ENCODE results near the gene SLC35B3.
"Not testable (repeated sequence)": the region's sequence is repeated elsewhere in the genome, so short reads cannot be mapped to it uniquely, and the experiment has no call there.

SLC35B3 gene

DNA sequence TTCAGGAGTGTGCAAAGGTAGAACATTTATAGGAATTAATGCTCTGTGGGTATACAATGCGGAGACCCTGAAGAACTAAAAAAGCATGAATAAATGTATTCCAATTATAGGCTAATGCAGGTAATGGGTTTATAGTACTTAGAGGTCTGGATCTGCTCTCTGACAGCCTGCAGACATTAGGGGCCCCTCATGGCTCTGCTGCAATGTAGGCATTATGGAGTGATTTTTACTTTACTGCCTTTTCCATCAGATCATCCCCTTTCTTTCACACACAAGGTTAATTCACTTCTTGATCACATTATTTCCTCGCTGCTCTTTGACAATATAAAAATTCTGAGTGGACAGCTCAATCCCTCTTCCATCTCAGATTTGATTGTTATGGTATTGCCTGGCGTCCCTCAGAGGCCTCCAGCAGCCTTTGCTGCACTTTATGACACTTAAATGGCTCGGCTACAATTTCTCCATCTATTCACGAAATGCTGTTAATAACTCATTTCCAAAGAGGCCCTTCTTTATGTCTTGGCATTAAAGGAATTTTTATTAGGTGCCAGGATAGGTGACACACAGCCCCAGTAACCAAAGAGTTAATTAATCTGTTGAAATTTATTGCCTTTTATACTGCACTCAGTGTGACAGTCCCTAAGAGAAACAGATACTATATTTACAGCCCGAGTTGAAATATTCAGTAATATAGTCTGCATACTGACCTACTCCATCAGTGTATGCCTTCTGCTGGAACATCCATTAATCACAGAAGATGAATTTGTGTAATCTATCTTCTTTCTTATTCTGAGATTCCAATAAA is 33.4 kb upstream of the SLC35B3 start:
- no peaks in the 10 kb centered on the region for H3K9me3 ChIP-seq (ENCODE audit: severe bottlenecking)
- no peaks in the 10 kb centered on the region for H3K36me3 ChIP-seq
- H3K27ac ChIP-seq: no peak overlapping the region
- DNase-seq: no peak
- H3K27me3 ChIP-seq (ENCODE audit: insufficient read depth, low read depth, severe bottlenecking): no peaks in the 10 kb centered on the region
- no peak overlapping the region for H3K4me3 ChIP-seq (ENCODE audit: low read depth, low read length)
- TF ChIP-seq, protein P1, sequence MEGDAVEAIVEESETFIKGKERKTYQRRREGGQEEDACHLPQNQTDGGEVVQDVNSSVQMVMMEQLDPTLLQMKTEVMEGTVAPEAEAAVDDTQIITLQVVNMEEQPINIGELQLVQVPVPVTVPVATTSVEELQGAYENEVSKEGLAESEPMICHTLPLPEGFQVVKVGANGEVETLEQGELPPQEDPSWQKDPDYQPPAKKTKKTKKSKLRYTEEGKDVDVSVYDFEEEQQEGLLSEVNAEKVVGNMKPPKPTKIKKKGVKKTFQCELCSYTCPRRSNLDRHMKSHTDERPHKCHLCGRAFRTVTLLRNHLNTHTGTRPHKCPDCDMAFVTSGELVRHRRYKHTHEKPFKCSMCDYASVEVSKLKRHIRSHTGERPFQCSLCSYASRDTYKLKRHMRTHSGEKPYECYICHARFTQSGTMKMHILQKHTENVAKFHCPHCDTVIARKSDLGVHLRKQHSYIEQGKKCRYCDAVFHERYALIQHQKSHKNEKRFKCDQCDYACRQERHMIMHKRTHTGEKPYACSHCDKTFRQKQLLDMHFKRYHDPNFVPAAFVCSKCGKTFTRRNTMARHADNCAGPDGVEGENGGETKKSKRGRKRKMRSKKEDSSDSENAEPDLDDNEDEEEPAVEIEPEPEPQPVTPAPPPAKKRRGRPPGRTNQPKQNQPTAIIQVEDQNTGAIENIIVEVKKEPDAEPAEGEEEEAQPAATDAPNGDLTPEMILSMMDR (IDR thresholded peaks at IDR 0.05; ENCODE audit: low read depth, low read length): no peak

DNA sequence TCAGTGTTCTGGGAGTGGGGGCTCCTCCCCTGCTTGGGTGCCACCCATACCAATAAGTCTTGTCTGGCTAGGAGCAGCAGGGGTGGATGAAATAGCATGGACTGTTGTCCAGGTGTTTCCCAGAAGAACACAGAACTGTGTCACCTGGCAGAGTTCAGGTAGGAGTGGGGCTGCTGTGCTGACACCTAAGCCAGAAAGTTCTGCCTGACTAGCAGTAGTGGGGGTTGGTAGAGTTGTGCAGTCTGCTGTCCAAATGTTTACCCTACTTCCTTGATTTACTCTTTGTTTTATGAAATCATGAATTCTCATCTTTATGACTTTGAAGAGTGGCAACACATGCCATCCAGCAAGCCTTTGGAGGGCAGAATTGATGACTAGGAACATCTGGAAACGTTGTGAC is 27.3 kb upstream of the SLC35B3 start:
- no peaks in the 10 kb centered on the region for H3K27me3 ChIP-seq (ENCODE audit: insufficient read depth, low read depth, severe bottlenecking)
- no peaks in the 10 kb centered on the region for H3K9me3 ChIP-seq (ENCODE audit: severe bottlenecking)
- H3K4me3 ChIP-seq (ENCODE audit: low read depth, low read length): no peak overlapping the region
- no peak overlapping the region for H3K27ac ChIP-seq
- H3K36me3 ChIP-seq: no peaks in the 10 kb centered on the region
- no peak for DNase-seq
- TF ChIP-seq, protein P1 (IDR thresholded peaks at IDR 0.05; ENCODE audit: low read depth, low read length): no peak

DNA sequence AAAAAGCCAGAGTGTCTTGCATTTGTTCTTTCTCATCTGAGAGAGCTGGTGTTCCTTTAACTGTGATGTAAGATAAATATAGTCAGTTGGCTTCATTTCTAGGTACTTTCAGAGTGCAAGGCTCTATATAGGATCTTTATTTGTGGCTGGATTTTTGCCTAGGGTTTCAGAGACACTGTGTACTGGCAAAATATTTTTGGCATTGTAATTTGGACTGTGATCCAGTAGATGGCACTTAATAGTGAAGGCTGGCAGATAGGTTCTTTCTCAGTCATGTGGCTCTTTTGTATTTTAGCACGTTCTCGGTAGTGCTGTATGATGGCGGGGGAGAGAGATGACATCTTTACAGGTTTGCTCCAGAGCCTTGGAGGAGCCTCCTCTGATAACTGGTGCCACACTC is 26.8 kb upstream of the SLC35B3 start:
- Histone ChIP-seq H3K4me3 (ENCODE audit: low read depth, low read length) (no peak overlapping the region), H3K36me3 (no peaks in the 10 kb centered on the region), H3K9me3 (ENCODE audit: severe bottlenecking) (no peaks in the 10 kb centered on the region), H3K27me3 (ENCODE audit: insufficient read depth, low read depth, severe bottlenecking) (no peaks in the 10 kb centered on the region), H3K27ac (no peak overlapping the region)
- TF ChIP-seq, protein P1 (IDR thresholded peaks at IDR 0.05; ENCODE audit: low read depth, low read length): no peak
- DNase-seq: no peak

DNA sequence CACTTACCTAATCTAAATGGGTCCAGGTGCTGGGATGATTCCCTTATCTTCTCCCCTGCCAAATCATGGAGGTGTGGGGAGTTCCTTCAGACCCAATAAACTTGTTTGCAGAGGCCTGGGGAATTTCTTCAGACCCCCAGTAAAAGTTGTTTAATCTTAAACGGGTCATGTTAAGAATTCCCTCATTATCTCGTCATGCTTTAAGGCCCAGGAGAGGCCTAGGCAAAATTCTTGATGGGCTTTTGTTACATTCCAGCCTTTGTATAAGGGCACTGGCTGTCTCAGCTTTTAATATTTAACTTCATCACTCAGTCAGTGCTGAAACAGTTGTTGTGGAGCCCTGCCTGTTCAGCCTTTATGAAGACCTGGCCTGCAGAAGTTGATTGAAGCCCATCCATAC is 11.0 kb upstream of the SLC35B3 start:
- Histone ChIP-seq H3K27me3 (ENCODE audit: insufficient read depth, low read depth, severe bottlenecking) (no peaks in the 10 kb centered on the region), H3K27ac (no peak overlapping the region), H3K36me3 (no peaks in the 10 kb centered on the region), H3K4me3 (ENCODE audit: low read depth, low read length) (no peak overlapping the region), H3K9me3 (ENCODE audit: severe bottlenecking) (no peaks in the 10 kb centered on the region)
- TF ChIP-seq, protein P1 (IDR thresholded peaks at IDR 0.05; ENCODE audit: low read depth, low read length): no peak
- no peak for DNase-seq

DNA sequence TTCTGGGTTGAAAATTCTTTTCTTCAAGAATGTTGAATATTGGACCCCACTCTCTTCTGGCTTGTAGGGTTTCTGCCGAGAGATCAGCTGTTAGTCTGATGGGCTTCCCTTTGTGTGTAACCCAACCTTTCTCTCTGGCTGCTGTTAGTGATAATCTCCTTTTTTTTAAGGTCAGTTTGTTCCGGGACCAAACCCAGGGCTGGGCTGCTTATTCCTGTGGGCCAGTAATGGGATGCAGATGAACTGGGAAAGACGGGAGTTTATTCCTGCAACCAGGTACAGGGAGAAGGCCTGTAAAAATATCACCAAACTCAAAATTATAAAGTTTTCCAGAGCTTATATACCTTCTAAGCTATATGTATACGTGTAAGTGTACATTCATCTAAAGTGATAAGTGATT is 10.6 kb upstream of the SLC35B3 start:
- not testable (repeated sequence) for H3K27ac ChIP-seq; H3K36me3 ChIP-seq; DNase-seq; H3K4me3 ChIP-seq (ENCODE audit: low read depth, low read length); H3K27me3 ChIP-seq (ENCODE audit: insufficient read depth, low read depth, severe bottlenecking); H3K9me3 ChIP-seq (ENCODE audit: severe bottlenecking)

DNA sequence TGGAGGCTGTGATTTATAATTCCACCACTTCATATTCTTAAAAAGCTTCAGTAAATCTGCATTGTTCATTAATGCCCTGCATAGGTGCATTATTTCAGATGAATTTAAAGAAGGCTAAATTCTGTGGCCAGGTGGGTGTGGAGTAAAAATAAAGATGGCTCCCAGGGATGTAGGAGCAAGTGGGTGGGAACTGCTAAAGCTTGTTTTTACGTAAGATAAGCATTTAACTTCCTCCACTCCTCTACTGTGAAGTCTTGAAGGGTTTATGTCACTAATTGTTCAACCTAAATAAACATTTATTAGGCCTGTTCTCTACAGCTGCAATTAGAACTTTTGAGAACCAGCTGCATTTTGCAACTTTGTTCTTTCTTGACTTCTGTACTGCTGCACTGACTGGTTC is 6.8 kb upstream of the SLC35B3 start:
- Histone ChIP-seq H3K36me3 (no peaks in the 10 kb centered on the region), H3K27ac (no peak overlapping the region), H3K27me3 (ENCODE audit: insufficient read depth, low read depth, severe bottlenecking) (no peaks in the 10 kb centered on the region), H3K9me3 (ENCODE audit: severe bottlenecking) (no peaks in the 10 kb centered on the region), H3K4me3 (ENCODE audit: low read depth, low read length) (no peak overlapping the region)
- no peak for DNase-seq
- TF ChIP-seq, protein P1 (IDR thresholded peaks at IDR 0.05; ENCODE audit: low read depth, low read length): no peak
